GM18861 (cell line): ENCODE measurements around the gene CASK.
A peak's percentile ranks its signal among the peaks of the same experiment; 100 is the strongest.

ENCODE experiments used
- ATAC-seq: cut with Tn5 transposase; IDR thresholded peaks from one replicate; pipeline ENCODE4 v1.9.1; 2021; ENCODE audit not compliant: unreplicated experiment

Gene CASK

GRCh38 chrX:41591906-41592305 is 331.4 kb downstream of the CASK start:
- no peak for ATAC-seq

GRCh38 chrX:41590641-41591040 is 332.7 kb downstream of the CASK start:
- no peak for ATAC-seq

- ATAC-seq: no peak
These were observed 333.6 kb downstream of the CASK start for GRCh38 chrX:41589634-41590270.

- no peak for ATAC-seq
These were observed 335.1 kb downstream of the CASK start for GRCh38 chrX:41588271-41588670.

- ATAC-seq: no peak
These were observed 342.8 kb downstream of the CASK start for GRCh38 chrX:41580423-41581064.

- no peak for ATAC-seq
These were observed 359.5 kb downstream of the CASK start for GRCh38 chrX:41563876-41564275.

GRCh38 chrX:41561045-41561444 is 362.3 kb downstream of the CASK start:
- ATAC-seq: peak; percentile 94

- no peak for ATAC-seq
These were observed 363.9 kb downstream of the CASK start for GRCh38 chrX:41559235-41560052.

GRCh38 chrX:41558531-41558930 is 364.8 kb downstream of the CASK start:
- no peak for ATAC-seq

GRCh38 chrX:41556958-41557357 is 366.4 kb downstream of the CASK start:
- ATAC-seq: no peak

- no peak for ATAC-seq
These were observed 369.7 kb downstream of the CASK start for GRCh38 chrX:41553688-41554087.

GRCh38 chrX:41548411-41548810 is 374.9 kb downstream of the CASK start:
- no peak for ATAC-seq

- ATAC-seq: no peak
These were observed 379.7 kb downstream of the CASK start for GRCh38 chrX:41543668-41544067.

- no peak for ATAC-seq
These were observed 380.3 kb downstream of the CASK start for GRCh38 chrX:41543025-41543424.

- no peak for ATAC-seq
These were observed 380.8 kb downstream of the CASK start for GRCh38 chrX:41542536-41542935.

GRCh38 chrX:41542135-41542534 is 381.2 kb downstream of the CASK start:
- ATAC-seq: no peak

GRCh38 chrX:41541386-41541785 is 382.0 kb downstream of the CASK start:
- no peak for ATAC-seq

- ATAC-seq: no peak
These were observed 384.6 kb downstream of the CASK start for GRCh38 chrX:41538707-41539106.

GRCh38 chrX:41530085-41530484 is 393.3 kb downstream of the CASK start:
- no peak for ATAC-seq

- ATAC-seq: no peak
These were observed 394.1 kb downstream of the CASK start for GRCh38 chrX:41529221-41529620.

- no peak for ATAC-seq
These were observed 394.6 kb downstream of the CASK start for GRCh38 chrX:41528784-41529183.

GRCh38 chrX:41526925-41527324 is 396.4 kb downstream of the CASK start:
- ATAC-seq: peak; percentile 85
